OCI-LY7 (cell line): ENCODE results near the gene ERCC6.

Source experiments
- CTCF ChIP-seq: fragments of 200-600 bp; sonication (generic); conservative IDR thresholded peaks from 2 replicates; pipeline ENCODE4 v1.5.1; 2014; ENCODE audit warnings: mild to moderate bottlenecking, antibody characterized with exemption, low read length, moderate library complexity, mixed read lengths
- EZH2phosphoT487 ChIP-seq: fragments of 200-600 bp; sonication (generic); IDR thresholded peaks from 2 replicates; pipeline ENCODE4 v1.6.1; 2018; ENCODE audit warnings: low read depth, borderline replicate concordance, mild to moderate bottlenecking, mixed run types, antibody characterized with exemption, low read length, moderate library complexity, mixed read lengths

GRCh38 chr10:49465736-49466135 lies 73.2 kb downstream of the ERCC6 start:
- TF ChIP-seq CTCF = no peak
- TF ChIP-seq EZH2phosphoT487 = no peak
